HCT116 (cell line): Measurements from ENCODE around the gene CELF4. TPM values are rescaled to one million over a fixed set of nuclear protein-coding genes. Genes with fewer than 3 reads are reported as not detected.

Experiments used
- ATAC-seq: fragments of 200-7000 bp; cut with Tn5 transposase; 2 replicates; pipeline ENCODE4 v1.9.1; 2020; ENCODE audit warnings: mild to moderate bottlenecking, moderate library complexity
- BruUV-seq: library from RNA; stranded (reverse); fragments of 400-500 nt; replicated peaks from 2 replicates; lab custom pipeline; 2021; lab: Mats Ljungman, UMichigan
- CTCF ChIA-PET: fragments of 300-600 bp; sonication (Branson Sonifier 250); formaldehyde crosslinking; loops from one replicate; lab custom pipeline; 2021; ENCODE audit warnings: antibody characterized with exemption; lab: Charles Lee
- POLR2A ChIA-PET: fragments of 300-600, 350-600 bp; sonication (Branson Sonifier 250); formaldehyde crosslinking; loops from one replicate; lab custom pipeline; 2021; ENCODE audit warnings: antibody characterized with exemption; lab: Charles Lee
- RAD21 ChIA-PET, 2 experiments: fragments of 300-600 bp; sonication (Branson Sonifier 250); formaldehyde crosslinking; loops; one replicate each; lab custom pipeline; 2023; ENCODE audit warnings: low total read pairs in 2 of 2; ENCODE audit not compliant: uncharacterized antibody in 2 of 2, unreplicated experiment in 2 of 2, low non-redundant PET in 1 of 2; lab: Charles Lee
- DNase-seq: peaks from one replicate; pipeline ENCODE4 v3.0.0-alpha.2; 2010; ENCODE audit warnings: low read depth, low spot score
- H2AFZ ChIP-seq: fragments of 200-600 bp; shearing (Covaris generic), sonication (generic); 2 replicates; pipeline ENCODE4 v1.6.1; 2017; ENCODE audit warnings: low read depth, mixed run types, mixed read lengths, antibody characterized with exemption, low read length; ENCODE audit not compliant: poor library complexity, severe bottlenecking
- H3K27ac ChIP-seq: 2 replicates; pipeline ENCODE4 v1.5.1; 2012; ENCODE audit warnings: low read depth, low read length
- H3K27me3 ChIP-seq: fragments of 200-600 bp; sonication (generic); 2 replicates; pipeline ENCODE4 v1.6.1; 2016; ENCODE audit warnings: mixed run types, low read length, mixed read lengths; ENCODE audit not compliant: insufficient read depth
- H3K36me3 ChIP-seq, 2 experiments: fragments of 200-500 bp in 1 of 2; fragments of 200-600 bp in 1 of 2; sonication (Bioruptor generic) in 1 of 2; sonication (generic) in 1 of 2; 2 replicates each; pipeline versions ENCODE4 v1.5.1 to v1.6.1; 2014 to 2016; ENCODE audit warnings: low read length in 2 of 2, inconsistent platforms in 1 of 2, mixed read lengths in 1 of 2, mixed run types in 1 of 2; ENCODE audit not compliant: insufficient read depth in 2 of 2, control insufficient read depth in 1 of 2
- H3K4me1 ChIP-seq, 2 experiments: fragments of 200-600 bp in 1 of 2; sonication (generic) in 1 of 2; 2 replicates each; pipeline versions ENCODE4 v1.5.1 to v1.6.1; 2012 to 2017; ENCODE audit warnings: low read length in 2 of 2, inconsistent platforms in 1 of 2, mild to moderate bottlenecking in 1 of 2, mixed read lengths in 1 of 2, mixed run types in 1 of 2, moderate library complexity in 1 of 2; ENCODE audit not compliant: insufficient read depth in 2 of 2, control insufficient read depth in 1 of 2
- H3K4me2 ChIP-seq: fragments of 200-600 bp; sonication (generic); 2 replicates; pipeline ENCODE4 v1.6.1; 2017; ENCODE audit warnings: mixed run types, low read length, mixed read lengths
- H3K4me3 ChIP-seq, 2 experiments: fragments of 200-600 bp in 1 of 2; sonication (generic) in 1 of 2; replicated peaks in 1 of 2; 2 replicates each; pipeline ENCODE4 v1.5.1; 2011 to 2016; ENCODE audit warnings: low read length in 2 of 2, control low read depth in 1 of 2, low read depth in 1 of 2, mild to moderate bottlenecking in 1 of 2, mixed read lengths in 1 of 2, mixed run types in 1 of 2
- H3K79me2 ChIP-seq: fragments of 200-600 bp; sonication (generic); 2 replicates; pipeline ENCODE4 v1.6.1; 2017; ENCODE audit warnings: mild to moderate bottlenecking, mixed run types, low read length, moderate library complexity, mixed read lengths; ENCODE audit not compliant: insufficient read depth
- H3K9ac ChIP-seq: fragments of 200-600 bp; sonication (generic); 2 replicates; pipeline ENCODE4 v1.6.1; 2016; ENCODE audit warnings: low read length, mixed read lengths
- H3K9me2 ChIP-seq: fragments of 200-600 bp; sonication (generic), shearing (Covaris generic); 2 replicates; pipeline ENCODE4 v1.6.1; 2017; ENCODE audit warnings: mixed run types, mild to moderate bottlenecking, moderate library complexity; ENCODE audit not compliant: insufficient read depth
- H3K9me3 ChIP-seq, 2 experiments: fragments of 200-500 bp in 1 of 2; fragments of 200-600 bp in 1 of 2; sonication (Bioruptor generic) in 1 of 2; sonication (generic) in 1 of 2; 2 replicates each; pipeline ENCODE4 v1.6.1; 2014 to 2017; ENCODE audit warnings: low read length in 2 of 2, mixed read lengths in 2 of 2, inconsistent platforms in 1 of 2, low read depth in 1 of 2, mild to moderate bottlenecking in 1 of 2, mixed run types in 1 of 2, moderate library complexity in 1 of 2; ENCODE audit not compliant: control insufficient read depth in 1 of 2, insufficient read depth in 1 of 2
- H4K20me1 ChIP-seq: fragments of 200-600 bp; sonication (generic), shearing (Covaris generic); 2 replicates; pipeline ENCODE4 v1.6.1; 2017; ENCODE audit warnings: mixed run types, mild to moderate bottlenecking, moderate library complexity; ENCODE audit not compliant: insufficient read depth
- CBX3 ChIP-seq: IDR thresholded peaks from 2 replicates; pipeline ENCODE4 v1.6.1; 2012; ENCODE audit warnings: low read depth
- CEBPB ChIP-seq: IDR thresholded peaks from 2 replicates; pipeline ENCODE4 v1.6.1; 2012; ENCODE audit warnings: low read depth
- EGR1 ChIP-seq: IDR thresholded peaks from 2 replicates; pipeline ENCODE4 v1.6.1; 2012; ENCODE audit warnings: low read depth
- EZH2 ChIP-seq: fragments of 200-600 bp; sonication (generic); IDR thresholded peaks from 2 replicates; pipeline ENCODE4 v1.6.1; 2017; ENCODE audit warnings: antibody characterized with exemption, mixed run types
- EZH2phosphoT487 ChIP-seq: fragments of 200-600 bp; IDR thresholded peaks from 2 replicates; pipeline ENCODE4 v1.6.1; 2018; ENCODE audit warnings: antibody characterized with exemption, borderline replicate concordance
- FOSL1 ChIP-seq: IDR thresholded peaks from 2 replicates; pipeline ENCODE4 v1.6.1; 2012; ENCODE audit warnings: low read depth
- JUND ChIP-seq: IDR thresholded peaks from 2 replicates; pipeline ENCODE4 v1.6.1; 2012
- MAX ChIP-seq: IDR thresholded peaks from 2 replicates; pipeline ENCODE4 v1.6.1; 2012
- POLR2A ChIP-seq: IDR thresholded peaks from 2 replicates; pipeline ENCODE4 v1.7.0; 2011; ENCODE audit warnings: borderline replicate concordance; ENCODE audit not compliant: insufficient read depth, insufficient read length; ENCODE audit errors: extremely low read depth
- POLR2AphosphoS5 ChIP-seq: IDR thresholded peaks from 2 replicates; pipeline ENCODE4 v1.6.1; 2011; ENCODE audit warnings: mild to moderate bottlenecking, low read depth, low read length, moderate library complexity
- SP1 ChIP-seq: IDR thresholded peaks from 2 replicates; pipeline ENCODE4 v1.6.1; 2012; ENCODE audit warnings: low read depth
- SRF ChIP-seq: IDR thresholded peaks from 2 replicates; pipeline ENCODE4 v1.6.1; 2012; ENCODE audit warnings: low read depth
- TCF7L2 ChIP-seq: IDR thresholded peaks from 2 replicates; pipeline ENCODE4 v1.7.0; 2011; ENCODE audit warnings: borderline replicate concordance, inconsistent platforms; ENCODE audit not compliant: insufficient read depth, insufficient read length; ENCODE audit errors: extremely low read depth
- YY1 ChIP-seq: IDR thresholded peaks from 2 replicates; pipeline ENCODE4 v1.6.1; 2011; ENCODE audit warnings: low read length, low read depth, moderate library complexity, mild to moderate bottlenecking; ENCODE audit not compliant: insufficient replicate concordance; ENCODE audit errors: extremely low read depth
- ZFX ChIP-seq: fragments of 450-650 bp; IDR thresholded peaks from 2 replicates; pipeline ENCODE4 v1.6.1; 2017
- intact Hi-C: fragments of 100-400 bp; cut with micrococcal nuclease; formaldehyde crosslinking; loops from 2 replicates; pipeline ENCODE4 v1.10.0; 2022
- total RNA-seq: library from RNA; stranded (reverse); gene quantifications from one replicate; pipeline ENCODE4 v1.2.1, GENCODE V29; 2021; ENCODE audit not compliant: unreplicated experiment
- TF ChIP-seq, protein P1 (sequence below): IDR thresholded peaks from 2 replicates; pipeline ENCODE4 v1.6.1; 2012
- TF ChIP-seq, protein P2 (sequence below): IDR thresholded peaks from 2 replicates; pipeline ENCODE4 v1.6.1; 2012; ENCODE audit warnings: low read depth
- TF ChIP-seq, protein P3 (sequence below): IDR thresholded peaks from 2 replicates; pipeline ENCODE4 v1.6.1; 2011; ENCODE audit warnings: mild to moderate bottlenecking, low read length, moderate library complexity; ENCODE audit not compliant: insufficient replicate concordance; ENCODE audit errors: extremely low read depth

CELF4 gene
- total RNA-seq, 1 experiment from 2014 or later, result not detected

DNA sequence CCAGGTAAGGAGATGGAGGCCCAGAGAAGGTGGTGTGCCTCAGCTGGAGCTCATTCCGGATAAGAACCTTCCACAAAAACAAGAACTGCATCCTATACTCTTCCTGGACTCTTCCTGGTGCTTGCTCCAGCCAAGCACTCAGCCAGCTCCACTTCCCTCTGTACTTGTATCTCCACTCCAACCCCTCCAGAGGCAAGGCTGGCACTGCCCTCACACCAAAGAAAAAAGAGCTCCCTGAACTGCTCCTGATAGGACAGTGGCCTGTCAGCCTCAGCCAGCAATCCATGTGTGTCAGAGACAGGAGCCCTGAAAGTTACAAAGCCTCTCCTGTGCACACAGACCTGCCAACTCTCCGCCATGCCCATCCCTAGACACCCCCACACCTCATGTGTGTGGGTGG is 248.1 kb downstream of the CELF4 start:
- Histone ChIP-seq H3K79me2 (no peaks in the 10 kb centered on the region), H3K27ac (no peak overlapping the region), H3K9ac (no peak overlapping the region), H3K36me3 (no peaks in the 10 kb centered on the region), H3K9me3 (no peaks in the 10 kb centered on the region), H3K4me1 (no peaks in the 10 kb centered on the region), H2AFZ (no peak overlapping the region), H3K27me3 (no peaks in the 10 kb centered on the region), H4K20me1 (no peaks in the 10 kb centered on the region), H3K4me3 (no peak overlapping the region), H3K4me2 (no peak overlapping the region), H3K9me2 (no peaks in the 10 kb centered on the region)
- BruUV-seq, result no TSS peak
- ChIA-PET RAD21 (no interaction called here), CTCF (interaction anchor here (1.1 kb wide), 1 partner anchor 22 kb away, joined by 4 read pairs; no protein-coding TSS in a partner anchor), POLR2A (no interaction called here)
- ATAC-seq, result no peak
- DNase-seq, result no peak
- intact Hi-C loops, result no loop called here
- TF ChIP-seq EZH2 (no peak), TCF7L2 (no peak), SRF (no peak), ZFX (no peak), YY1 (no peak), EZH2phosphoT487 (no peak), MAX (no peak), CEBPB (no peak), POLR2A (no peak), FOSL1 (no peak), CBX3 (no peak), POLR2AphosphoS5 (no peak), JUND (no peak), SP1 (no peak), EGR1 (no peak)
- TF ChIP-seq, protein P1, sequence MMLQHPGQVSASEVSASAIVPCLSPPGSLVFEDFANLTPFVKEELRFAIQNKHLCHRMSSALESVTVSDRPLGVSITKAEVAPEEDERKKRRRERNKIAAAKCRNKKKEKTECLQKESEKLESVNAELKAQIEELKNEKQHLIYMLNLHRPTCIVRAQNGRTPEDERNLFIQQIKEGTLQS, result no peak
- TF ChIP-seq, protein P2, sequence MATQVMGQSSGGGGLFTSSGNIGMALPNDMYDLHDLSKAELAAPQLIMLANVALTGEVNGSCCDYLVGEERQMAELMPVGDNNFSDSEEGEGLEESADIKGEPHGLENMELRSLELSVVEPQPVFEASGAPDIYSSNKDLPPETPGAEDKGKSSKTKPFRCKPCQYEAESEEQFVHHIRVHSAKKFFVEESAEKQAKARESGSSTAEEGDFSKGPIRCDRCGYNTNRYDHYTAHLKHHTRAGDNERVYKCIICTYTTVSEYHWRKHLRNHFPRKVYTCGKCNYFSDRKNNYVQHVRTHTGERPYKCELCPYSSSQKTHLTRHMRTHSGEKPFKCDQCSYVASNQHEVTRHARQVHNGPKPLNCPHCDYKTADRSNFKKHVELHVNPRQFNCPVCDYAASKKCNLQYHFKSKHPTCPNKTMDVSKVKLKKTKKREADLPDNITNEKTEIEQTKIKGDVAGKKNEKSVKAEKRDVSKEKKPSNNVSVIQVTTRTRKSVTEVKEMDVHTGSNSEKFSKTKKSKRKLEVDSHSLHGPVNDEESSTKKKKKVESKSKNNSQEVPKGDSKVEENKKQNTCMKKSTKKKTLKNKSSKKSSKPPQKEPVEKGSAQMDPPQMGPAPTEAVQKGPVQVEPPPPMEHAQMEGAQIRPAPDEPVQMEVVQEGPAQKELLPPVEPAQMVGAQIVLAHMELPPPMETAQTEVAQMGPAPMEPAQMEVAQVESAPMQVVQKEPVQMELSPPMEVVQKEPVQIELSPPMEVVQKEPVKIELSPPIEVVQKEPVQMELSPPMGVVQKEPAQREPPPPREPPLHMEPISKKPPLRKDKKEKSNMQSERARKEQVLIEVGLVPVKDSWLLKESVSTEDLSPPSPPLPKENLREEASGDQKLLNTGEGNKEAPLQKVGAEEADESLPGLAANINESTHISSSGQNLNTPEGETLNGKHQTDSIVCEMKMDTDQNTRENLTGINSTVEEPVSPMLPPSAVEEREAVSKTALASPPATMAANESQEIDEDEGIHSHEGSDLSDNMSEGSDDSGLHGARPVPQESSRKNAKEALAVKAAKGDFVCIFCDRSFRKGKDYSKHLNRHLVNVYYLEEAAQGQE, result no peak
- TF ChIP-seq, protein P3, sequence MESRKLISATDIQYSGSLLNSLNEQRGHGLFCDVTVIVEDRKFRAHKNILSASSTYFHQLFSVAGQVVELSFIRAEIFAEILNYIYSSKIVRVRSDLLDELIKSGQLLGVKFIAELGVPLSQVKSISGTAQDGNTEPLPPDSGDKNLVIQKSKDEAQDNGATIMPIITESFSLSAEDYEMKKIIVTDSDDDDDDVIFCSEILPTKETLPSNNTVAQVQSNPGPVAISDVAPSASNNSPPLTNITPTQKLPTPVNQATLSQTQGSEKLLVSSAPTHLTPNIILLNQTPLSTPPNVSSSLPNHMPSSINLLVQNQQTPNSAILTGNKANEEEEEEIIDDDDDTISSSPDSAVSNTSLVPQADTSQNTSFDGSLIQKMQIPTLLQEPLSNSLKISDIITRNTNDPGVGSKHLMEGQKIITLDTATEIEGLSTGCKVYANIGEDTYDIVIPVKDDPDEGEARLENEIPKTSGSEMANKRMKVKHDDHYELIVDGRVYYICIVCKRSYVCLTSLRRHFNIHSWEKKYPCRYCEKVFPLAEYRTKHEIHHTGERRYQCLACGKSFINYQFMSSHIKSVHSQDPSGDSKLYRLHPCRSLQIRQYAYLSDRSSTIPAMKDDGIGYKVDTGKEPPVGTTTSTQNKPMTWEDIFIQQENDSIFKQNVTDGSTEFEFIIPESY, result no peak
